ENCODE measurements around the gene PLCB1. TPM values are rescaled to one million over a fixed set of nuclear protein-coding genes. Genes with fewer than 3 reads are reported as not detected.
A peak's percentile ranks its signal among the peaks of the same experiment; 100 is the strongest.

The PLCB1 gene
- polyA plus RNA-seq, 1 donor (not counting 4 experiments of a cell fraction or from before 2014, with no cell fraction given): 0.37 TPM

DNA sequence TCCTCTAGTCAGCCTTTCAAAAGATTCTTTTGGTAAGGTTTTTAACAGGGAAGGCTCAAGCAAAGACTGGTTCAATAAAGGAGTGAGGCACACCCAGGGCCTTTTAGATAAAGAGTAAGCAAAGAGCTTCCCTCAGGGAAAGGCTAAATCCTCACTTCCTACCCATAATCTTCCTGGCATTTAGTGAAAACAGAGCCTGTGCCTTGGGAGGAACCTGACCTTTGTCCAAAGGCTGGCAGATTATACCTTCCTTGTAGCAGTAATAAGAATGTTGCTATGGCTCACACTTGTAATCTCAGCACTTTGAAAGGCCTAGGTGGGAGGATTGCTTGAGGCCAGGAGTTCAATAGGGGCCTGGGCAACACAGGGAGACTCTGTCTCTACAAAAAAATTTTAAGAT is 656.8 kb downstream of the PLCB1 start:
- H3K27me3 ChIP-seq (ENCODE audit: control insufficient read depth, extremely low read depth, insufficient read depth, low read length): no peaks in the 10 kb centered on the region
- TF ChIP-seq, protein P1, sequence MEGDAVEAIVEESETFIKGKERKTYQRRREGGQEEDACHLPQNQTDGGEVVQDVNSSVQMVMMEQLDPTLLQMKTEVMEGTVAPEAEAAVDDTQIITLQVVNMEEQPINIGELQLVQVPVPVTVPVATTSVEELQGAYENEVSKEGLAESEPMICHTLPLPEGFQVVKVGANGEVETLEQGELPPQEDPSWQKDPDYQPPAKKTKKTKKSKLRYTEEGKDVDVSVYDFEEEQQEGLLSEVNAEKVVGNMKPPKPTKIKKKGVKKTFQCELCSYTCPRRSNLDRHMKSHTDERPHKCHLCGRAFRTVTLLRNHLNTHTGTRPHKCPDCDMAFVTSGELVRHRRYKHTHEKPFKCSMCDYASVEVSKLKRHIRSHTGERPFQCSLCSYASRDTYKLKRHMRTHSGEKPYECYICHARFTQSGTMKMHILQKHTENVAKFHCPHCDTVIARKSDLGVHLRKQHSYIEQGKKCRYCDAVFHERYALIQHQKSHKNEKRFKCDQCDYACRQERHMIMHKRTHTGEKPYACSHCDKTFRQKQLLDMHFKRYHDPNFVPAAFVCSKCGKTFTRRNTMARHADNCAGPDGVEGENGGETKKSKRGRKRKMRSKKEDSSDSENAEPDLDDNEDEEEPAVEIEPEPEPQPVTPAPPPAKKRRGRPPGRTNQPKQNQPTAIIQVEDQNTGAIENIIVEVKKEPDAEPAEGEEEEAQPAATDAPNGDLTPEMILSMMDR (optimal IDR thresholded peaks at IDR 0.05 in 1 of 3, IDR thresholded peaks at IDR 0.05 in 1 of 3, conservative IDR thresholded peaks at IDR 0.05 in 1 of 3; ENCODE audit: extremely low read depth in 1 of 3, insufficient read depth in 2 of 3, low read length in 3 of 3): no peak
- TF ChIP-seq EZH2 (IDR thresholded peaks at IDR 0.05; ENCODE audit: low read length): no peak
- H3K4me2 ChIP-seq (ENCODE audit: control insufficient read depth, extremely low read depth, insufficient read depth, low read depth, low read length): no peak overlapping the region
- H2AFZ ChIP-seq (ENCODE audit: control insufficient read depth, low read length): no peak overlapping the region
- no peaks in the 10 kb centered on the region for H4K20me1 ChIP-seq (ENCODE audit: control insufficient read depth, extremely low read depth, insufficient read depth, low read length)
- H3K4me1 ChIP-seq (ENCODE audit: control insufficient read depth, extremely low read depth, insufficient read depth, low read length): no peaks in the 10 kb centered on the region
- no peak for FAIRE-seq
- H3K36me3 ChIP-seq (ENCODE audit: control insufficient read depth in 2 of 2, extremely low read depth in 1 of 2, insufficient read depth in 2 of 2, low read length in 2 of 2): no peaks in the 10 kb centered on the region
- DNase-seq (ENCODE audit: low read depth, low spot score): no peak
- no peaks in the 10 kb centered on the region for H3K9me1 ChIP-seq (ENCODE audit: control insufficient read depth, extremely low read depth, insufficient read depth, low read length)
- no peak overlapping the region for H3K4me3 ChIP-seq (ENCODE audit: control insufficient read depth in 2 of 3, extremely low read depth in 1 of 3, insufficient read depth in 2 of 3, low read depth in 1 of 3, low read length in 3 of 3)
- dilution Hi-C loops (cut with MboI; ENCODE audit: extremely low pct_ligation_motif_present, low sequenced_read_pairs): no loop called here
- H3K27ac ChIP-seq (ENCODE audit: control insufficient read depth, insufficient read depth, low read length): no peak overlapping the region
- no peak overlapping the region for H3K9ac ChIP-seq (ENCODE audit: control insufficient read depth, extremely low read depth, insufficient read depth, low read length)
- H3K9me3 ChIP-seq (ENCODE audit: control insufficient read depth, low read depth, low read length): no peaks in the 10 kb centered on the region
- no peaks in the 10 kb centered on the region for H3K79me2 ChIP-seq (ENCODE audit: control insufficient read depth, insufficient read depth, low read length)

DNA sequence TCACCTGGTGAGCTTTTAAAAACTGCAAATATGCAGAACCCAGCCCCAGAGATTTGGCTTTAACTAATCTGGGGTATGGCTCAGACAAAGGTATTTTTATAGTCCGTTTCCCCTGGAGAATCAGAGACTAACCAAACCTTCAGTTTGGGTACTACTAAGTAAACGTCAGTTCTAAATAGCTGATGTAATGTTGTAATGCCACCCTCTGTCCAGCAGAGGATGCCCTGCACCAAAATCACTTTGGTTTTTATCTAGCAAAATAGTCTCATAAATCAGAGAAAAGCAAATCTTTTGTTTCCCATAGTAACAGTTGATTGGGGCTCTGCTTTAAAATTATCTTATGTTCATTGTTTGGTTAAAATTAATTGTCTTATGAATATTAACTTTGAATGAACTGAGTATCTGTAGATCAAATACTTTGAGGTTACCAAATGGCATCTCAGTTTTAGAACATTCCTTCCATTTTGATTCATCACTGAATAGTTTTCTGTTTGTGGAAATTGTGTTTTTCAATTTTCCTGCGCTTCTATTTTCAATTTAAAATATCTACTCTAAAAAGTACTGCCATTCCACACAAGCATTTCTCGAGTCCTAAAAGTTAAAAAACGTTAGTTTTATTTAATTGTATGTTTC is 658.5 kb downstream of the PLCB1 start:
- peak; percentile 32 for FAIRE-seq
- Histone ChIP-seq H3K9me1 (ENCODE audit: control insufficient read depth, extremely low read depth, insufficient read depth, low read length) (no peaks in the 10 kb centered on the region), H4K20me1 (ENCODE audit: control insufficient read depth, extremely low read depth, insufficient read depth, low read length) (no peaks in the 10 kb centered on the region), H3K9ac (ENCODE audit: control insufficient read depth, extremely low read depth, insufficient read depth, low read length) (no peak overlapping the region), H2AFZ (ENCODE audit: control insufficient read depth, low read length) (no peak overlapping the region), H3K36me3 (ENCODE audit: control insufficient read depth in 2 of 2, extremely low read depth in 1 of 2, insufficient read depth in 2 of 2, low read length in 2 of 2) (no peaks in the 10 kb centered on the region), H3K27me3 (ENCODE audit: control insufficient read depth, extremely low read depth, insufficient read depth, low read length) (no peaks in the 10 kb centered on the region), H3K4me2 (ENCODE audit: control insufficient read depth, extremely low read depth, insufficient read depth, low read depth, low read length) (no peak overlapping the region), H3K79me2 (ENCODE audit: control insufficient read depth, insufficient read depth, low read length) (no peaks in the 10 kb centered on the region), H3K27ac (ENCODE audit: control insufficient read depth, insufficient read depth, low read length) (no peak overlapping the region), H3K9me3 (ENCODE audit: control insufficient read depth, low read depth, low read length) (no peaks in the 10 kb centered on the region), H3K4me3 (ENCODE audit: control insufficient read depth in 2 of 3, extremely low read depth in 1 of 3, insufficient read depth in 2 of 3, low read depth in 1 of 3, low read length in 3 of 3) (no peak overlapping the region), H3K4me1 (ENCODE audit: control insufficient read depth, extremely low read depth, insufficient read depth, low read length) (no peaks in the 10 kb centered on the region)
- no peak for DNase-seq (ENCODE audit: low read depth, low spot score)
- TF ChIP-seq EZH2 (IDR thresholded peaks at IDR 0.05; ENCODE audit: low read length): no peak
- TF ChIP-seq, protein P1 (optimal IDR thresholded peaks at IDR 0.05 in 1 of 3, IDR thresholded peaks at IDR 0.05 in 1 of 3, conservative IDR thresholded peaks at IDR 0.05 in 1 of 3; ENCODE audit: extremely low read depth in 1 of 3, insufficient read depth in 2 of 3, low read length in 3 of 3): peak; percentile 45 to 83 (median 81)
- dilution Hi-C loops (cut with MboI; ENCODE audit: extremely low pct_ligation_motif_present, low sequenced_read_pairs): no loop called here

Data from keratinocyte (primary cell).